ENCODE measurements around the gene PCAT6. TPM values are rescaled to one million over a fixed set of nuclear protein-coding genes. Genes with fewer than 3 reads are reported as not detected.

The PCAT6 gene
- total and polyA plus RNA-seq, 2 of the 8 experiments (the other 6 are each of a cell fraction or from before 2014, with no cell fraction given), result 4.6 to 14.7 TPM

DNA sequence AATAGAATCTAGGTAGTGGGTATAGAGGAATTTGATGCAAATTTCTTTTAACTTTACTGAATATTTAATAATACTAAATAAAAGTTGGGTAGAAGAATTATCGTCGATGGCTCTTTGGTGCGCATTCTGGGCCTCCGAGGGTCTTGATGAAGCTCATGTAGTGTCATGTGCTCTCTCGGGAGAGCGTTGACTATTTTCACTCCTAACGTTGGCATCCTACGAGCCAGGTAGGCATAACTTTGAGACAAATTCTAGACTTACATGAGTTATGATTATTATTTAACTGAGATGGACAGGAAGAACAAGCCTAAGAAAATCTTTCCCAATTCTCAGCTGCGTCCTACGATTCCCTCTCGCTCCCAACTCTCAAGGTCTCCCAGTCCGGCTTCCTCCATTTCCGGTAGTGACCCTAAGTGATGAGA, 550 bp upstream of the PCAT6 start:
- Histone ChIP-seq H3K27me3 (replicated peaks in 1 of 4; ENCODE audit: control insufficient read depth in 3 of 4, extremely low read depth in 1 of 4, insufficient read depth in 3 of 4, low read length in 3 of 4) (peaks cover 0 to 5% (median 2%) of the 10 kb centered on the region in 4 experiments; a peak in 2 of 7 replicates), H3K9me3 (ENCODE audit: insufficient read depth in 2 of 2, low read depth in 1 of 2, low read length in 1 of 2) (no peaks in the 10 kb centered on the region), H3K23ac (ENCODE audit: insufficient read length) (no peak overlapping the region), H3K4ac (replicated peaks; ENCODE audit: insufficient read length, low read depth, low read length) (no peak overlapping the region), H3K14ac (ENCODE audit: insufficient read length) (no peak overlapping the region), H3K9ac (replicated peaks in 1 of 4; ENCODE audit: extremely low read depth in 1 of 4, low read depth in 3 of 4, low read length in 3 of 4) (peak overlapping the region in 3 of 4 experiments; percentile 21 to 61 (median 40); a peak in 3 of 7 replicates), H3K23me2 (ENCODE audit: low read depth, low read length) (peaks cover 14% of the 10 kb centered on the region), H2BK120ac (replicated peaks; ENCODE audit: low read depth, low read length) (peak overlapping the region; percentile 47), H3K79me1 (ENCODE audit: low read depth, low read length) (no peaks in the 10 kb centered on the region), H2AFZ (ENCODE audit: low read length) (0 out of 2 replicates have a peak overlapping the region, but pooled peaks have one; percentile 86), H2BK5ac (ENCODE audit: low read depth, low read length) (peak overlapping the region; percentile 74), H2BK15ac (ENCODE audit: low read length) (peak overlapping the region; percentile 40; the same call in 1 of the 2 replicates), H2BK20ac (ENCODE audit: low read length) (no peak overlapping the region), H3K4me1 (replicated peaks in 1 of 4; ENCODE audit: control insufficient read depth in 3 of 4, insufficient read depth in 4 of 4, low read length in 3 of 4) (peaks cover 15 to 22% (median 16%) of the 10 kb centered on the region in 4 experiments), H3K18ac (ENCODE audit: extremely low read depth, low read length) (peak overlapping the region; percentile 68), H2AK5ac (ENCODE audit: low read depth, low read length) (no peak overlapping the region), H3K4me2 (ENCODE audit: insufficient read depth in 1 of 2, low read depth in 2 of 2, low read length in 2 of 2) (peak overlapping the region; percentile 80 to 99), H4K5ac (ENCODE audit: insufficient read length, low read depth, low read length) (no peak overlapping the region), H3K56ac (replicated peaks; ENCODE audit: insufficient read length, low read depth, low read length) (no peak overlapping the region), H3K79me2 (ENCODE audit: control insufficient read depth in 1 of 2, insufficient read depth in 2 of 2, low read length in 2 of 2) (peaks cover 19 to 39% of the 10 kb centered on the region in 2 experiments), H3K4me3 (ENCODE audit: extremely low read depth in 1 of 4, insufficient read depth in 2 of 4, low read depth in 3 of 4, low read length in 4 of 4) (peak overlapping the region; percentile 49 to 84 (median 64); a peak in 7 of 8 replicates), H2BK12ac (ENCODE audit: low read depth, low read length) (0 out of 2 replicates have a peak overlapping the region, but pooled peaks have one; percentile 60), H3K27ac (ENCODE audit: low read depth, low read length) (peak overlapping the region; percentile 37), H4K20me1 (replicated peaks in 1 of 2; ENCODE audit: control insufficient read depth in 1 of 2, insufficient read depth in 2 of 2, low read length in 2 of 2) (no peaks in the 10 kb centered on the region), H3K36me3 (ENCODE audit: control insufficient read depth in 2 of 4, insufficient read depth in 4 of 4, low read length in 3 of 4) (no peaks in the 10 kb centered on the region), H4K8ac (ENCODE audit: extremely low read depth, insufficient read depth, low read length) (no peak overlapping the region), H4K91ac (replicated peaks; ENCODE audit: insufficient read length, low read length) (peak overlapping the region; percentile 44)
- DNase-seq (ENCODE audit: low read depth in 1 of 2, low spot score in 2 of 2) (no peak), FAIRE-seq (no peak)
- 8% methylated on average over 13 of the region's 13 CpGs; no CpG with 5 or more reads in 1 of the 2 experiments for WGBS, 2 experiments (ENCODE audit: extremely low coverage in 1 of 2, insufficient coverage in 1 of 2, insufficient read length in 1 of 2, insufficient replicate concordance in 2 of 2, low coverage in 1 of 2, low lambda C conversion rate in 2 of 2, missing lambda C conversion rate in 1 of 2)
- CTCF ChIA-PET (ENCODE audit: partially characterized antibody), result interaction anchor here (0.8 to 4.9 kb wide), 7 partner anchors 9 to 498 kb away, joined by 3 to 41 read pairs (median 4); no protein-coding TSS in a partner anchor
- POLR2A ChIA-PET (ENCODE audit: partially characterized antibody), result interaction anchor here (0.6 to 8.4 kb wide), 21 partner anchors 9 to 197 kb away, joined by 3 to 81 read pairs (median 8); partner anchors contain the start of genes CYB5R1, RABIF and TMEM183A
- TF ChIP-seq PHF8 (conservative IDR thresholded peaks at IDR 0.05; ENCODE audit: low read depth, low read length) (no peak), TAF1 (IDR thresholded peaks at IDR 0.05; ENCODE audit: low read depth, low read length) (no peak), NRF1 (IDR thresholded peaks at IDR 0.05; ENCODE audit: low read depth, low read length) (no peak), SAP30 (IDR thresholded peaks at IDR 0.05; ENCODE audit: insufficient read depth, insufficient replicate concordance, low read length) (peak; percentile 81), TAF7 (optimal IDR thresholded peaks at IDR 0.05; ENCODE audit: borderline replicate concordance, low read depth, low read length) (no peak), KDM5A (IDR thresholded peaks at IDR 0.05; ENCODE audit: low read length) (no peak), JUN (IDR thresholded peaks at IDR 0.05; ENCODE audit: low read depth, low read length) (no peak), SRF (IDR thresholded peaks at IDR 0.05; ENCODE audit: low read depth, low read length) (no peak)
